Fibroblast of pulmonary artery (primary cell): ENCODE measurements around the gene PTPRN2.

ENCODE experiments used
- DNase-seq: peaks from one replicate; pipeline ENCODE4 v3.0.0-alpha.2; 2010; ENCODE audit warnings: low read depth
- H3K4me3 ChIP-seq: replicated peaks from 2 replicates; pipeline ENCODE4 v1.5.1; 2011; ENCODE audit warnings: low read depth, mild to moderate bottlenecking, control low read depth, low read length, moderate library complexity
- TF ChIP-seq, protein P1 (sequence below): IDR thresholded peaks from 2 replicates; pipeline ENCODE4 v1.5.1; 2011; ENCODE audit warnings: mild to moderate bottlenecking, control low read depth, low read length, inconsistent platforms; ENCODE audit errors: missing control alignments

Gene PTPRN2

DNA sequence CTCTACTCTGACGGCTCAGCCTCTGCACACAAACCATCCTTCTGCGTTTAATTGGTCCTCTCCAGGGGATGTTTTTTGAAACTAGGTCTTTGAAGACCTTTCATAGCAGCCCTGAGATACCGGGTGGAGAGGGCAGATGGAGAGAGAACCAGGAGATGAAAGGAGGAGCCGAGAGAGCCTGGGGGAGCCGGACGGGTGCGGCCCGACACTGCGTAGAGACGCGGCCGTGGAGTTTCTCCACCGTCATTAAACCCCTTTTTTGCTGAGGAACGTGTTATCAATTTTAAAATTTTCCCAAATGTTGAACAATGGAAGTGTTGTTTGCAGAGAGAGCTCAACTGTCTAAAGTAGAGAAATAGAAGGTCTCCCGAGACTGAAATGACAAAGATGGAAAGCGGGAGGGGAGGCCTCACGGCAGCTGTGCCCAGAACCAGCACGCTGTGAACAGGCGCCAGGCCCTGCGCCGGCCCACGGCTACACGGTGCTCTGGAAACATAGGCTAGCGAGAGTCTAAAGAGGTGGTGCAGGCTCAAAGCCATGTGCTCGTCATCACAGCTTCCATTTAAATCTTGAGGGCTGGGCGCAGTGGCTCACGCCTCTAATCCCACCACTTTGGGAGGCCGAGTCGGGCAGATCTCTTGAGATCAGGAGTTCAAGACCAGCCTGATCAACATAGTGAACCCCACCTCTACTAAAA lies 307.0 kb downstream of the PTPRN2 start:
- no peak overlapping the region for H3K4me3 ChIP-seq
- TF ChIP-seq, protein P1, sequence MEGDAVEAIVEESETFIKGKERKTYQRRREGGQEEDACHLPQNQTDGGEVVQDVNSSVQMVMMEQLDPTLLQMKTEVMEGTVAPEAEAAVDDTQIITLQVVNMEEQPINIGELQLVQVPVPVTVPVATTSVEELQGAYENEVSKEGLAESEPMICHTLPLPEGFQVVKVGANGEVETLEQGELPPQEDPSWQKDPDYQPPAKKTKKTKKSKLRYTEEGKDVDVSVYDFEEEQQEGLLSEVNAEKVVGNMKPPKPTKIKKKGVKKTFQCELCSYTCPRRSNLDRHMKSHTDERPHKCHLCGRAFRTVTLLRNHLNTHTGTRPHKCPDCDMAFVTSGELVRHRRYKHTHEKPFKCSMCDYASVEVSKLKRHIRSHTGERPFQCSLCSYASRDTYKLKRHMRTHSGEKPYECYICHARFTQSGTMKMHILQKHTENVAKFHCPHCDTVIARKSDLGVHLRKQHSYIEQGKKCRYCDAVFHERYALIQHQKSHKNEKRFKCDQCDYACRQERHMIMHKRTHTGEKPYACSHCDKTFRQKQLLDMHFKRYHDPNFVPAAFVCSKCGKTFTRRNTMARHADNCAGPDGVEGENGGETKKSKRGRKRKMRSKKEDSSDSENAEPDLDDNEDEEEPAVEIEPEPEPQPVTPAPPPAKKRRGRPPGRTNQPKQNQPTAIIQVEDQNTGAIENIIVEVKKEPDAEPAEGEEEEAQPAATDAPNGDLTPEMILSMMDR = no peak
- DNase-seq = no peak

DNA sequence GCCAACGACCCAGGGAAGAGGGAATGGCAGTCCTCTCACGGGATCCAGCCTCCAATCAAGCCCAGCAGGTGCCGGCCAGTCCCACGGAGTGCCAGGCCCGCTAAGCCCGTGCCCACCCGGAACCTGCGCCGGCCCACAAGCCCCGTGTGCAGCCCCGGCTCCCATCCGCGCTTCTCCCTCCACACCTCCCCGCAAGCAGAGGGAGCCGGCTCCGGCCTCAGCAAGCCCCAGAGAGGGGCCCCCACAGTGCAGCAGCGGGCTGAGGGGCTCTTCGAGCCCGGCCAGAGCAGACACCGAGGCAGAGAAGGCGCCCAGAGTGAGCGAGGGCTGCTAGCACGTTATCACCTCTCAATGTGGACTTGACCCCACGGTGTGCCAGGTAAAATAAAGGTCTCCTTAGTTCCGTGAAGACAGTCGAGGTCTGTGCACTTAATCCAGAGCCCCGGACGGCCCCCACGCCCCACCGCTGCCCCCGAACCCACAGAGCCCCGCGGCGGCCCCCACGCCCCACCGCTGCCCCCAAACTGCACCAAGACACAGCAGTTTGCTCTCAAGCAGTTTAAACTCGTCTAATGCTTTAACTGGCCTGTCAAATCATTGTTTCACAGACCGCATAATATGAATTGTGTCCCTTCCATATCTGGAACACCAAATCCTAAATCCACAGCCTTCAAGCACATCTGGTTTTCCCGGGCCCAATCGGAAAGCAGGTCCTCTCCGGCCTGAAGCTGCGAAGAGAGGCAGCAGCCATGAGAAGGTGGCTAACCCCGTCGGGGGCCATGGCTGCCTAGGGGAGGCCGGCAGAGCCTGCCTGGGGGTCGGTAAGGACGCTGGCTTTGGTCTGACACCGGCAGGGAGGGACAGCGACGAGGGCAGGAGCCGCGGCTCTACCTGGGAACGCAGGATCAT lies 307.8 kb downstream of the PTPRN2 start:
- TF ChIP-seq, protein P1 = no peak
- H3K4me3 ChIP-seq = no peak overlapping the region
- no peak for DNase-seq

DNA sequence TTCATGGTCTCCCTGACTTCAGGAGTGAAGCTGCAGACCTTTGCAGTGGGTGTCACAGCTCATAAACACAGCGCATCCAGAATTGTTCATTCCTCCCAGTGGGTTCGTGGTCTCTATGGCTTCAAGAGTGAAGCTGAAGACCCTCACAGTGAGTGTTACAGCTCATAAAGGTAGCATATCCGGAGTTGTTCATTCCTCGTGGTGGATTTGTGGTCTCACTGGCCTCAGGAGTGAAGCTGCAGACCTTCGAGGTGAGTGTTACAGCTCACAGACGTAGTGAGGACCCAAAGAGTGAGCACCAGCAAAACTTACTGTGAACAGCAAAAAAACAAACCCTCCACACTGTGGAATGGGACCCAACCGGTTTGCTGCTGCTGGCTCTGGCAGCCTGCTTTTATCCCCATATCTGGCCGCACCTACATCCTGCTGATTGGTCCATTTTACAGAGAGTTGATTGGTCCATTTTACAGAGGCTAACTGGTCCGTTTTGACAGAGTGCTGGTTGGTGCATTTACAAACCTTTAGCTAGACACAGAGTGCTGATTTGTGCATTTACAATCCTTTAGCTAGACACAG lies 308.8 kb downstream of the PTPRN2 start:
- TF ChIP-seq, protein P1 = no peak
- H3K4me3 ChIP-seq = no peak overlapping the region
- DNase-seq = no peak

- TF ChIP-seq, protein P1 = no peak
- no peak for DNase-seq
- H3K4me3 ChIP-seq = no peak overlapping the region
These were observed 310.1 kb downstream of the PTPRN2 start for GRCh38 chr7:158277219-158278141.

- no peak for DNase-seq
- TF ChIP-seq, protein P1 = no peak
- no peak overlapping the region for H3K4me3 ChIP-seq
These were observed 311.0 kb downstream of the PTPRN2 start for GRCh38 chr7:158276414-158277218.
